NCI-H187 (cell line): ENCODE results near the gene MTMR10.

ENCODE experiments used
- DNase-seq, 2 experiments: peaks; one replicate each; lab custom pipeline; 2025; lab: John Stamatoyannopoulos, UW

MTMR10 gene, protein sequence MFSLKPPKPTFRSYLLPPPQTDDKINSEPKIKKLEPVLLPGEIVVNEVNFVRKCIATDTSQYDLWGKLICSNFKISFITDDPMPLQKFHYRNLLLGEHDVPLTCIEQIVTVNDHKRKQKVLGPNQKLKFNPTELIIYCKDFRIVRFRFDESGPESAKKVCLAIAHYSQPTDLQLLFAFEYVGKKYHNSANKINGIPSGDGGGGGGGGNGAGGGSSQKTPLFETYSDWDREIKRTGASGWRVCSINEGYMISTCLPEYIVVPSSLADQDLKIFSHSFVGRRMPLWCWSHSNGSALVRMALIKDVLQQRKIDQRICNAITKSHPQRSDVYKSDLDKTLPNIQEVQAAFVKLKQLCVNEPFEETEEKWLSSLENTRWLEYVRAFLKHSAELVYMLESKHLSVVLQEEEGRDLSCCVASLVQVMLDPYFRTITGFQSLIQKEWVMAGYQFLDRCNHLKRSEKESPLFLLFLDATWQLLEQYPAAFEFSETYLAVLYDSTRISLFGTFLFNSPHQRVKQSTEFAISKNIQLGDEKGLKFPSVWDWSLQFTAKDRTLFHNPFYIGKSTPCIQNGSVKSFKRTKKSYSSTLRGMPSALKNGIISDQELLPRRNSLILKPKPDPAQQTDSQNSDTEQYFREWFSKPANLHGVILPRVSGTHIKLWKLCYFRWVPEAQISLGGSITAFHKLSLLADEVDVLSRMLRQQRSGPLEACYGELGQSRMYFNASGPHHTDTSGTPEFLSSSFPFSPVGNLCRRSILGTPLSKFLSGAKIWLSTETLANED

DNA sequence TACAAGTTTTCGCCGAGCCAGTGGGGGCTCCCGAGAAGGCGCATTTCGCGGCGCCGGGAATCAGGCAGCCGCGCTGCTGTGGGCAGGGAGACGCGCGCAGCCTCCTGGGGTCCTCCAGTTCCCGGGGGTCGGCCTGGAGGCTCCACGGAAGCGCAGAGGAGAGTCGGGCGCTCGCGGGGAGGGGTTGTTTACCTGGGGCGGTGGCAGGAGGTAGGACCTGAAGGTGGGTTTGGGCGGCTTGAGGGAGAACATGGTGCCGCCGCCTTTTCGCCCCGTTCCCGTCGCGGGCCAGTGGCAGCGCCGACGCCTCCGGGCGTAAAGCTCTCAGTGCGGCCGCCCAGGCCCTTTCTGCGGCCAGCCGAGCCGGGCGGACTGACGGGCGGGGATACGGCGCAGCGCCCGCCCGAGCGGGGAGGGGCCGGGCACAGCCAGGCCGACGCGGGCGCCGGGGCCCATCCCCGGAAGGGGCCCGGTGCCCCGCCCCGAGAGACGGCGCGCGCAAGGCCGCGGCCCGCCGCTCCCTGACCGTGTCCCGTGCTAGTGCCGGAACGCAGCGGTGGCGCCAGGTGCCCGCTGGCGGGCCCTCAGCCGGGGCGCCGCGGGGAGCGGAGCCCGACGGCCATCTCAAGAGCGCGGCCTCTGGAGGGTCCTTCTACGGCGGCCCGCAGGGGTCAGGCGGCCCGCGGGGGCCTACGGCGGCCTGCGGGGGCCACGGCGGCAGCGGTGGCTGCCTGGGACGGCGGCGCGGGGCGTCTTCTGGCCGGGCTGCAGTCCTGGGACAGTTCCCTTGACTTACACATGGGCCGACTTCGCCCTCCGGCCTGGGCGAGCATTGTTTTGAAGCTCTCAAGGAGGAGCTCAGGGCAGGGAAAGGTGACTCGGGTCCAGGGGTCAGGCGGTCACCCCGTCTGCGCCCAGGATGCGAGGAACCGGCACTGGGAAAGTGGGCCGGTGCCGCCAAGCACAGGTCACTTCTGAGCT lies at the start of gene MTMR10:
TSS of gene MTMR10 (minus strand) at position 374 of the 981 bp plus-strand sequence. CDS start at position 252, 122 bp downstream.
- peak in 1 of 2 experiments; percentile 19 for DNase-seq

DNA sequence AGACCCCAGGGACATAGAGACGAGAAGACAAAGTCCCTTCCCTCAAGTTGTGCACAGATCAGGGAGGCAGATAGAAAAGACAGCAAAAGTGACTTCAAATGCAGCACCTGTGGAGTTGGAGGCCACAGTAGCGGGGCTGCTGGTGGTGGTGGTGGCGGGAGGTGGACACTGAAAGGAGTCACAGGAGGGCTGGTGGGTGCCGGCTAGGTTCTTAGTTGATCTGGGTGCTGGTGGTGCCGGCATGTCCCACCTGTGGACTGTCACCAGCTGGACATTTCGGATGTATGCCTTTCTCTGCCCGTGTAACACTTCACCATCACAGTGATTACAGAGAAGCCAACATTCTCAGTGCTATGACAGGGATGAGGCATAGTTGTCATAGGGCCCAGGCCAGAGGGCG lies 49.2 kb upstream of the MTMR10 start:
- DNase-seq: no peak

DNA sequence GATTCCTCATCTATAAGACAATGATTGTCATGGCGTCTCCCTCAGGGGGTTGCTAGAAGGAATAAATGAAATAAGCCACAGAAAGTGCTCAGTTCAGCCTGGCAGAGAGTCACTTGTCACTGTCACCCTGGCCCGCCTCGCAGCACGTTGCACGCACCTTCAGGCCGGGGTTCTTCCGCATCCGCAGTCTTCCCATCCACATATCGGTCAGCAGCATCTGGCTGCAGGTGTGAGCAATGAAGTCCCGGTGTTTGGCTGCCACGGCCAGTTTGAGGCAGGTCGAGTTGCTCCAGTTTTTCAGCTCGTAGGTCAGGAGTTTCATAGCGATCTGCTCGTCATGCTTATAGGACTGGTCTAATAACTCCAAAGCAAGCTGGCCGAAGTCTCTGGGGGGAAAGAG lies 48.5 kb upstream of the MTMR10 start:
- DNase-seq: no peak

DNA sequence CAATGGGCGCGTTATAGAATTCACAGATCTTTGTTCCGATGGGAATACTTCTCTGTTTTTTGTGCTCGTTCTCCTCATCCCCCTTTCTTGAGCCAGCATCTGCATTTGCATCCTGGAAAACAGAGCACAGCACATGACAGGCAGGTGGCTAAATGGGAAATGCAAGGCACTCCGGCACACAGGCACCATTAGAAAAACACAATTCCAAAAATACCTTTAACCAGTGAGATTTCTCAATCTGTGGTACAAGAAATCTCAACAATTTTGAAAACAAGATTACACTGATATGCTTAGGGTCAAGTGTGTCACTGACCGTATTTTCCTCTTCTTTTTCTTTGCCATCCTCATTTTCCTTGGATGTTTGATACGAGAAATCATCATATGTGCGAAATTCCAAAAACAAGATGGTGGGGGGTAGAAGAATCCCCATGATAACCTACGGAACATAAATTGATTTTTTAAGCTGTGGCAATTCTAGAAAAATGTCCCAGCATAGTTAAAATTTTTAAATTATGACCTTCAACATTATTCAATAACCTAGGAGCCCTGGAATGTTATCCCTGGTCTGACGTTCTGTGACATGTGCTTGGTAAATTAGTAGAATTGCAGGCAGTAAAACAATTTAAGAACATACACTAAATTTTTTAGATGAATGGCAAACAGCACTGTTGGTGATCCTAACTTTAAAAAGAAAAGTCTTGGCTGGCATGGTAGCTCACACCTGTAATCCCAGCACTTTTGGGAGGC lies 46.5 kb upstream of the MTMR10 start:
- DNase-seq: no peak

DNA sequence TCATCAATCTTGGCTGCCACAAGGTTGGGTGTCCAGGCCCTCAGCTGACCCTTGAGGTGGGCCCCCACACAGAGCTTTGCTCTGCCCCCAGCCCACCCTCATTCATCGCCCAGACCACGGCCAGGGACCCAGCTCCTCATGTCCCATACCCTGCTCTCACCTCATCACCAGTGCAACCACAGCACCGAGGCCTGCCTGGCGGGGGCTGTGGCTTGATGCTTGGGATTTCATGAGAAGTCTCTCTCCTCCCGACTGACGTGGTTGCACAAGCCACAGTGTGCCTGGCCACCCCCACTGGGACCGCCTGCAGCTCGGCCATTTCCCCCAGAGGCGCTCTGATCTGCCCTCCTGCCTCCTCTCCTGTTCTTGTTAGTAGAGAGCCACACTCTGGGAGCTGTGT lies 45.4 kb upstream of the MTMR10 start:
- DNase-seq: no peak

DNA sequence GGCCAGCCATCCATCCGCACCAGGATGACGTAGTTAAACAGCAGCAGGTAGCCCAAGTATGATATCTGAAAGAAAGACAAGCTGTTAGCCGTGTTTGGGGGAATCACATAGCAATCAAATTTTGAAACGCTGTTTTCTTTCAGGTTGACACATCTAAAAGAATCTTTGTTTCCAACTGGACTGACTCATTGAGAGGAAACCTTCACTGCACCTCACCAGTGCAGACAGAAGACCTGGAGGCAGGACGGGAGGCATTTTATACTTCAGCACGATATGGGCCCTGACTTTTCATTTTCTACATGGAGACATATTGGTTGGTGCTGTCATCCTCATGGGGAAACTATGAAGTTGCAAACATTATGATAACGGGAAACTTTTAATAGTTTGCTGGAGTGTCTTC lies 44.2 kb upstream of the MTMR10 start:
- DNase-seq: no peak

DNA sequence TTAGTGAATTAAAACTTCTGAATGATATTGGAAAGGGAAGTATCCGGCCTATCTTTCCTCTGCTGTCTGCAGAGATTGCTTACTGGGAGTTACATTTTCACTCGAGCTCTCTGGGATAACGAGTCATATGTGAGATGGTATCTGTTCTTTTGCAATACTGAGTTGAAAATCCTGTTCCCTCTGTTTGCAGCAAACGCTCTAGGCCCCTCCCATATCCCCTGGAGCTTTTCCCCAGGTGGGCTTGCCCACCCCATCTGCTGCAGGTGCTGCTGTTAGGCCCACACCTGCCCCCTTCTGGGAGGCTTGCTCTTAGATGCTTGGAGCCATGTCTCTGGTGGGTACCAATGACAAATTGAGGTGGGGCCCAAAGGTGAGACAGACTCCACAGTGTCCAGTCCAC lies 42.7 kb upstream of the MTMR10 start:
- DNase-seq: no peak

DNA sequence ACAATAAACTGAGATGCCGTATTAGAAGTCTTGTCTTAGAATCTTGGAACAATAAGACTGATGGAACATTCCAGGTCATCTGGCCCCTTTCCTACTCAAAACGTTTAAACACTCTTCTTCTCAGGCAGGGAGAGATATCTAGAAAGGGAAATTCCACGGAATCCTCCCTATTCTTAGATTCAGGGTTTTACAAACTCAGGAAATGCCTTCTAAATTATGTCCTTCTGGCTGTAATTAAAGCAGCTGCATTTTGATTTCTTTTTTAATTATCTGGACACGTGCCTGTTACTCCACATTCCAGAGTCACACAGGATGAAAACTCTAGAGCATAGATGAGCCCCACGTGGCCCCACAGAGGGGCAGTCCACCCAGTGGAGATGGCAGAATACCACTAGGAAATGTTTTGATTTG lies 41.5 kb upstream of the MTMR10 start:
- DNase-seq: no peak

DNA sequence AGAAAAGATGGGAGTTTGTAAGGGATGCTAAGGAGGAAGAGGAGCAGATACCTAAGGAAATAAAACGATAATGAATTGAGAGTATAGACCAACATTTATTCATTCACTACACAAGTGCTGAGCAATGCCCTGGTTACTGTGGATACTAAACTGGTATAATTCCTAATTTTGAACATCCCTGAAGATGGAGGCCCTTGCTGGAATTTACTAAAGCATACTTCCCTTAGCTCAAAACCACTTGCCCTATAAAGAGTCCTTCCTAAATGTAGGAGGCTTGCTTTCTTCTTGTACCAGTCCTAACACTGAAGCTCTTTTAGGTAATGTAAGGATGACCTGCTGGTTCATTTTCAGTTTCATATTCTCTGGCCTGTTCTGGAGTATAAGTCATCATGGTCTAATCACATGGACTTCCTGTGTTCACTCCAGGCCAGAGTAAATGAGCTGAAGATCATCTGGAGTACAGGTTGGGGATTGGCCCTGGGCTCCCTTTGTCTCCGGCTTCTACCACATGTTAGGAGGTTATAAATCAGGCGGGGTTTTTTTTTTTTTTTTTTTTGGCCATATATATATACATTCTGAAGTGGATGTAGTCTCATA lies 40.1 kb upstream of the MTMR10 start:
- no peak for DNase-seq

DNA sequence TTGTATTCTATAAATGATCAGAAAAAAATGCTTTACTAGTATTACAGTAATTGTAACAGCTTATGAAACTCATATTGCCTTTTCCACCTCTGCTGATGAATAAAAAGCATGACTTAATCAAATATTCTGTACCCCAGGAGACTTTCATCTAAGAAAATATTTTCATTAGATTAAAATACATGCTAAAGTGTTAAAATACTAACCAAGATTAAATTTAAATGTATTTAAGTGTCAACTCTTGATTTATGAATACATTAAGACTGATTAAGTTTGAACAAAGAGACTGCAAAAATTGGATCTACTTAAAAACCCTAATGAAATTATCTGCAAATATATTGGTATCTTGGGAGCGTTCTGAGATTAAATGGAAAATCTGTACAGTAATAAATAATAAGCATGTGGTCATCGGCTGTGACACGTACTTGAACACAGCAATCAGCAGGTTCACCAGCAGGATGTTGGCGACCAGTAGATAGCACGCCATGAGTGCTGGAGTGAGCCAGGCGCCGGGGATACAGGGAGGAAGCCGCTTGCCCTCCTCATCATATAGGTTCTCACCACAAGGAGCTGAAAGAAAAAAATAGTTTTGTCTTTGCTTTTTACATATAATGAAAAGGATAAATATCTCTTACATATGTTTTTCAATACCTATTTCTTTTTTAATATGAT lies 36.6 kb upstream of the MTMR10 start:
- DNase-seq: no peak

DNA sequence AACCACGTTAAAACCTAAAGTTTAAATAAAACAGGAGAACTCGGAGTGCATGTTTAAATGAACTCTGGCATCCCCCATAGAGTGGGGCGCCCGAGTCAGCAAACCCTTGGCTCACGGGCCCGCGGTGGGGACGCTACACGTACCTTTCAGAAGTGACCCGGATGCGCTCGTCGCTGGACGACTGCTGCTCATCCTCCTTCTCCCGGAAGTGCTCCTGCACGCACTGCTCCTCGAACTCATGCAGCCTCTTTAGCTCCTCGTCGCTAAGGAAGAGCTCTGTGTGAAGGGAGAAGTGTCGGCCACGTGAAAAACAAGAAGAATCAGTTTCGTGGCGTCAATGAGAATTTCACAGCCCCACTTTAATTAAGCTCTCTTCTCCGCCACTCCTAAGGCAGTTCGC lies 34.6 kb upstream of the MTMR10 start:
- DNase-seq: no peak

DNA sequence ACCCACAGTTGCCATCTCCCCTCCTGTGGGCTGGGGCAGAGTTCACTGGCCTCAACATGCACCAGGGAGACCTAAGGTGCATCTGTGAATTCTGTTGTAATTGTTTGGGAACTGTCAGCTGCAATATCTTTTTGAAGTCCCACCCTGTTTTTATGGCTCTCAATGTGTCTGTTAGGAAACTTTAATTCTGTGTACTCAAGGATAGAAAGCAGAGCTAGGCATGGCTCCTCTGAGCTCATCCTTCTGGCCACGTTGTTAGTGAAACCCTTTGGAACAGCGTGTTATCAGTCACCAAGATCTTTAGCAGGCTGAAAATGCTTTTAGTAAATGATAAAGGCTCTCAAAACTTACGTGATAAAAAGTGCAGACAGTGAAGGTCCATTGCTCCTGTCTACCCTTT lies 33.6 kb upstream of the MTMR10 start:
- DNase-seq: no peak

DNA sequence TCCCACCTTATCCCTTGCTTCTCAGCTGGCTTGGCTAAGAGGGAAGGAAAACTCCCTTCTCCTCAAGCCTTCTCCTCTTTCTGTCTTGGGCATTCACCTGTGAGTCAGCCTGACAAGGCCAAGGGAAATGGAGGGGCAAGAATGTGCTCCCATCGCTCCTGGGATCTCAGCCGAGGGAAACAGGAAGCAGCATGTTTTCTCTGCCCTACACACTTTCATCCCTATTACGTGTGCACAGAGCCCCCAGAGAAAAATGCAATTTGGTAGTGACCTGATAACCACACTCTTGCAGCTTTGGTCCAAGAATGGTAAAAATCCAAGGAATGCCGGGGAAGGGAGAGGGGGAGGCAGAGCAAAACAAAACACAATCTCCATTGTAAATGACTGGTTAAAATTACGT lies 32.9 kb upstream of the MTMR10 start:
- no peak for DNase-seq

DNA sequence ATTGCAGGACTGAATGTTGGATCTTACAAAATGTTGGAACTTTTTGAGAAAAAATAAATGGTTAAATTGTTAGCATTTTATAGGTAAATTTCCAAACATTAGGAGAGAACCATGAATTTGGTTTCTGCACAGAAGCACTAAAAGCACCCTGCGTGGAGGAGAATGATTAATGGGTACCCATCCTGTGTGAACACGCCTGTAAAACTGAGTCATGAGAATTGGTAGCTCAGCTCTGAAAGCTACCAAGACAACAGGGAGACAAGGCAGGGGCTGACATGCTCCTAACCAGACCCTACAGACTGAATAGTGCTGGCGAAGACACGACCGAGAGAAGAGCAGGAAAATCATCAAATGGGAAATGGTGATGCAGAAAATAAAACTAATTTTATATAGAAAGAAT lies 32.4 kb upstream of the MTMR10 start:
- DNase-seq: no peak

DNA sequence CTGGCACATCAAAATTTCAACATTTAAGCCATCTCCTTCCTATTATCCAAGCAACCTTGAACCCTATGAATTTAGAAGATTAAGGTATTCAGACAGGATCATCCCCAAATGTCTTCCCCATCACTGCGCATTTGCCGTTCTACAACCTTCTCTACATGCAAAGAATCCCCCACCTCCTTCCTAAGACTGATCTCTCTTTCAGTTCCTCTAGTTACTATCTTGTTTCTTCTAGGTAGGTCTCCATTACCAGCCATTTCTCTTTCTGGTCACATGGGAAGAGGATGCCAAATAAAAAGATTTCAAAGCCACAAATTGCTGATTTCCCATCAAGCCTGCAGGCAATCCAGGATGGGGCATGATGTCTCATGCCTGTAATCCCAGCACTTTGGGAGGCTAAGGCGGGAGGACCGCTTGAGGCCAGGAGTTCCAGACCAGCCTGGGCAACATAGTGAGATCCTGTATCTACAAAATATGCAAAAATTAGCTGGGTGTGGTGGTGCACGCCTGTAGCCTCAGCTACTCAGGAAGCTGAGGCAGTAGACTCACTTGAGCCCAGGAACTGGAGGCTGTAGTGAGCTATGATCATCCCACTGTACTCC lies 29.7 kb upstream of the MTMR10 start:
- no peak for DNase-seq

DNA sequence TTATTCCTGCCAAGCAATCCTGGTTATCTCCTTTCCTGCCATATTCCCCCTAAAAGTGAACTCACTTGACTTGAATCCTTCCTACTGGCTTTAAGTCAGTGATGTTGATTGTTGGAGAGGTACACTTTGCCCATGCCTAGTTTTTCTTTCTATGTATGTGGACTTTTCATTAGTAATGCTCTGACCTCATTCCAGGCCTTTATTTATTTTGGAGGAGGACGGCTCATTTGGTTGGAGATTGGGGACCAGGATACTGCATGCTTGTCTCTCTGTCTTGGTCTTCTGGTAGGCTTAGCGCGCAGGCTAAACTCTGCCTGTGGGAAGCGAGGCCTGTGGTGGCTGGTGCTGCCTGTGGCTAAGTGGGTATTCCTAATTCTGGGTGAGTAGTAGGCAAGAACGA lies 29.1 kb upstream of the MTMR10 start:
- DNase-seq: no peak

DNA sequence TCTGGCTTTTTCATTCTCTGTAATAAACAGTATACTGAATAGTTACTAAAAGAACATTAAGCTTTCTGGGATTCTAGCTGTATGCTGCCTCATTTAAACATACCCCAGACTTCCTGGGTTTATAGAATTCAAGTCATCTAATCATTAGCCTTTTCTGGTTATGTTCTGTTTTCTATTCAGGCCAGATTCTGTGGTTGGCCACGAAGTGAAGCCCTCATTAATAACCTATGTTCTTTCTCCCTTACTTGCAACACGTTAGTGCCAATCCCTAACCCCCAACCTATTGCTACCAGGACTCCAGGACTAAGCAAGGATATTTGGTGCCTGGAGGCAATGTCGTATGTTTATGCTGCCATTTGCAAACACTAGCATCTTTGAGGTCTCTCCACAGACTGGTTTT lies 28.6 kb upstream of the MTMR10 start:
- no peak for DNase-seq

DNA sequence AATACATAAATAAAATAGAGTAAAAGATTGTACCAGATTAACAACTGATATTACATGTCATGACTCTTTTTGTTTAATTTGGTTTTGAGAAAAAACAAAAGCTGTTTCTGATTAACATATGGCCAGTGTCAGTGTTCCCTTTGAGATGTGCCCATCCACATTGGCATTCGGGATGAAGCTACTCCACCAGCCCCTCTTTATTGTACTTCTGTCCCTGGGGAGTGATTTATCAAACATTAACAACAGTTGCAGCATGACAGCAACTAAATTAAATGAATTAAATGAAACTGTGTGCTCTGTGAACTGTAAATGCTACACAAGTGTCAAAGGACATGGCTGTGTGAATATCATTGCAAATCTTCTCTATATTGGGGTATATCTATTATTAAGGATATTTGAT lies 25.9 kb upstream of the MTMR10 start:
- DNase-seq: no peak

DNA sequence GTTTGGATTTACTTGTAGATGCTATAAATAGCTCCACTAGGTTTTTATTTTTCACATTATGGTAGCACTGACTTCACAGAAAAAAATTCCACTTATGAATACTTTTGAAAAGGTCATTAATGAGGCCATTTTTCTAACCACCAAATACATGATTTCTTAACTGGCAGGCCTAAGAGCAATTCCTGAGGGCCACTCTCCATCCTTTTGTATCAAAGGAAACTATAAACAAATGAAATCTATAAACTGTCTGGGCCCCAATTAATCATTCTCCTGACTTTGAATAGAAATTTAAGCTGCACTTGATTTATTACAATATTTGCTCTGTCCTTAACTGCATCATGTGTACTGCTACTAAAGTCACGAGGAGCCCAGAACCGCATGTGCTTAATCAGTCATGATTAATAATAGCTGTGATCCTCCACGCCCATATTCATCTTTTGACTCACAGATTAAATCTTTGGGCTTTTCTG lies 25.1 kb upstream of the MTMR10 start:
- DNase-seq: no peak

DNA sequence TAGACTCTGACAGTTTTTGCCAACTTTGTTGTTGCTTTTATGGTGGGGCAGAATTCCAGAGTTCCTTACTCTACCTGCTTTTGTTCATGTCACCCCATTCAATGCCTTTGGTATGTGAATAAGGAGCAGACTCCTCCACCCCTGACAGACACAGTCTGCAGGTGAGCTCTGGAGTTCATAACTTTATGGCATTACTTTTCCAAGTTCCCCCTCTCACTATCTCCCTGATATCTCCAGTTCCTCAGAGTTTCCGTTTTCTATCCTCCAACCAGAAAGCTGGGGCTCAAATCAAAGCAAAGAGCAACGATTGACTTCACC lies 23.1 kb upstream of the MTMR10 start:
- no peak for DNase-seq
